HG03520 (cell line): ENCODE results near the gene INF2.

Experiments used
- ATAC-seq: cut with Tn5 transposase; IDR thresholded peaks from one replicate; pipeline ENCODE4 v1.9.1; 2021; ENCODE audit warnings: mild to moderate bottlenecking, moderate library complexity; ENCODE audit not compliant: unreplicated experiment

The INF2 gene

GRCh38 chr14:104687601-104688504 is 1.6 kb upstream of the INF2 start:
- no peak for ATAC-seq

GRCh38 chr14:104688505-104689108 is 811 bp upstream of the INF2 start:
- no peak for ATAC-seq

- ATAC-seq, result no peak
These were observed 678 bp downstream of the INF2 start for GRCh38 chr14:104689881-104690711.

- ATAC-seq, result no peak
These were observed 1.5 kb downstream of the INF2 start for GRCh38 chr14:104690861-104691455.

- no peak for ATAC-seq
These were observed 2.3 kb downstream of the INF2 start for GRCh38 chr14:104691546-104692260.

DNA sequence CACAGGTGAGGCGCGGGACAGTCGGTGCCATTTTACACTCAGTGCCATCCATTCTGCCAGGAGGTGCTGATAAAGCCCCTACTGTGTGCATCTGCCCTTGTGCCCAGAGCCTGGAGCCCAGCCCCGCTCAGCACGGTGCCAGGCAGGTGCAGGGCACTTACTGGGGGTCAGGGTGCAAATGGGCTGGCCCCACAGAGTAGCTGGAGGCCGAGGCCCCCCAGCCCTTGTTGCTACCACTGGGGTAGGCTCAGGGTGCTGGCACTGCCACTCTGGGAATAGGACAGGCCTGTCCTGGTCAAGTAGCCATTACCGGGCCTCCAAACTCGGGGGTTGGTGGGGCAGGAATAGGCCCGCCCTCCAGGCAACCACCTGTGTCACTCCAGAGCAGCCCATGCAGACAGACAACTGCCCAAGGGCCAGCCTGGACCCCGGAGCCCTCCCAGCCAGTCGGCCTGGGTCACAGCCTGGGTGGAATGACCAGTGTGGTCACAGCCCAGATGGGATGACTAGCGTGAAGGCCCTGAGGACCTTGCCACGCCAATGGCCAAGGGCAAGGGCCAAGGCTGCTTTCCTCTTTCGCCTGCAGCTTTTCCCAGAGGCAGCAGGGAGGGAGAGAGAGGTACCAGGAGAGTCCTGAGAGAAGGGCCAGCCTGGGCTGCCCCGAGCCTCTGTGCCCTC is 3.0 kb downstream of the INF2 start:
- no peak for ATAC-seq

GRCh38 chr14:104692939-104693315 is 3.5 kb downstream of the INF2 start:
- no peak for ATAC-seq

- ATAC-seq, result no peak
These were observed 4.3 kb downstream of the INF2 start for GRCh38 chr14:104693482-104694431.

- no peak for ATAC-seq
These were observed 5.1 kb downstream of the INF2 start for GRCh38 chr14:104694475-104694950.

DNA sequence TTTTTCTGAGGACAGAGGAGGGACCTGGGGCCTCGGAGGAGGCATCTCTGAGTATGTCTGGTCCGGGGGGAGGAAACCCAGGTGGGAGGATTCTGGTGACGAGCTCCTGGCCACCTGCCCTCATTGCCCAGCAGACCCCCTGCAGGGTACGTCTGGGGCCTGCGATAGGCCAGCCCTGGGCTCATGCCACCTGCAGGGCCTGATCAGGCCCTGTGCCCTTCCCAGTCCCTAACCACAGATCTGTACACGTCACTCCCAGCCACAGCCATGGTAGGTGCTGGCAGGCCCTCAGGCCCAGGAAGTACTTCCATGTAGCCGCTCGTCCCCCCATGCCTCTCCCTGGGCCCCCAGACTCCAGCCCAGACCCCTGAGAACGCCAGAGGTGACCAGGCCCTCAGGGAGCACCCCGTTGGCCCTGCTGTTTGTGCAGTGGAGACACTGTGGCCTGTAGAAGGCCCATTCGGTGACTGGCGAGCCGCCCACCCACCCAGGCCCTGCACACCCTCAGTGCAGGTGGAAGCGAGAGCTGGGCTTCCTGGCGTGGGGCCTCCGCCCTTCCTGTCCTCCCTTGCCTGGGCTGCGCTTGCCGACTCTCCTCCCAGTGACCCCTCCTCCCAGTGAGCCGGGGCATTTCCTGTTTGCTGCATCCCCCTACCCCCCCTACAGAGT is 5.7 kb downstream of the INF2 start:
- ATAC-seq, result no peak

GRCh38 chr14:104695660-104696000 is 6.2 kb downstream of the INF2 start:
- ATAC-seq, result no peak

- no peak for ATAC-seq
These were observed 7.4 kb downstream of the INF2 start for GRCh38 chr14:104696671-104697316.

DNA sequence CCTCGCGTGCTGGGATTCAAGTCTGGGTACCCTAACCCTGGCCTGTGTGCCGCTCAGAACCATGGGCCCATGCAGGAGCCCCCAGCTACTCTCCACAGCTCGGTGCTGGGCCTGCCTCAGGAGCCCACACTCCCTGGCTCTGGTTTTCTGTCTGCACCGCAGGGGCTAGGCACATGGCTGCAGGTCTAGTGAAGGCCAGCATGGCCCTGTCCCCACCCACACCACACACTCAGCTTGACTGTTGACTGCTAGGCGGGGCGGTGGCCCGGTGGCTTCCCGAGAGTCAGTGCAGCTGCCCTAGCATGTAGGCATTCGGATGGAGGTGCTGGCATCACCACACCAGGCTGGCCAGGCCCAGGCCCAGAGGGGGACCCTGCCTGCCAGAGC is 7.9 kb downstream of the INF2 start:
- ATAC-seq, result no peak

DNA sequence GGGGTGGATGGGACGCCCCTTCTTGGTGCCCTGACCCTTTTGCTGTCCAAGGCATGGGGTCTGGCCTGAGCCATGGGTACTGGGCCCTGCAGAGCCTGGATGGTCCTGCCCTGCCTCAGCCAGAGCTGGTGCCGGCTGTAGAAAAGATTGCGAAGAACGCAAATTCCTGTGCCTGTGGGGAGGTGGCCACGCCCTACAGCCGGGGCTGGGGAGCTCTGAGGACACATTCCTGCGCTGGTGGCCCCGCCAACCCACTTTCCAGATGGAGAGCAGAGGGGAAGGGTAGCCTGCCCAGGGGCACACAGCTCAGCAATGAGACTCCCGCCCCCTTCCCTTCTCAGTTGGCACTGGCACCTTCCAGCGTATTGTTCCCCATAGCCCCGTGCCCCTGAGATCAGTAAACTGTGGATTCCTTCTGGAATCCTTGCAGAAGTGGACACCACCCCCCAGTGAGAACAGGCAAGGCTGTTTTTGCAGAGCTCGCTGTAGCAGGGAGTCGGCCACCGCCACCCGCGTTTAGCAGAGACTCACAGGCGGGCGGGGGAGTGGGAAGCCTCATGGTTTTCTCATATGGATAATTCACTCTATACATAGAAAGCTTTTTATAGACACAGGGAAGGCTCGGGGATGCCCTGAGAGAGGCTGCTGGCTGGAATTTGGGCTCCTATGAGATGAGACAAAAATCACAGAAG is 8.6 kb downstream of the INF2 start:
- no peak for ATAC-seq

GRCh38 chr14:104698688-104699425 is 9.4 kb downstream of the INF2 start:
- ATAC-seq, result no peak

DNA sequence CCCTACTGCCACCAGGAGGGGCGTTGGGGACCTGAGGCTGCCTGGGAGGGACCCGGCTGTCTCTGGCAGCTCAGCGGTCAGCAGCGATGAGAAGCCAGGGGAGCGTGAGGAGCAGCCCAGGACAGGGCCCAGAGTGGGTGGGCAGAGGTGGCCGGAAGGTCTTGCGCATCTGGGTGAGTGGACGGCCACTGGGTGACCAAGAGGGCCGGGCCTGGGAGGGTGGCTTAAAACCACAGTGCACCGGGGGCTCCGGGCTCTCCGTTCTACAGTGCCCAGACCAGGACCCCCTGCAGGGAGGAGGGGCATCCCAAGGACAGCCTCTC is 10.0 kb downstream of the INF2 start:
- ATAC-seq, result no peak

DNA sequence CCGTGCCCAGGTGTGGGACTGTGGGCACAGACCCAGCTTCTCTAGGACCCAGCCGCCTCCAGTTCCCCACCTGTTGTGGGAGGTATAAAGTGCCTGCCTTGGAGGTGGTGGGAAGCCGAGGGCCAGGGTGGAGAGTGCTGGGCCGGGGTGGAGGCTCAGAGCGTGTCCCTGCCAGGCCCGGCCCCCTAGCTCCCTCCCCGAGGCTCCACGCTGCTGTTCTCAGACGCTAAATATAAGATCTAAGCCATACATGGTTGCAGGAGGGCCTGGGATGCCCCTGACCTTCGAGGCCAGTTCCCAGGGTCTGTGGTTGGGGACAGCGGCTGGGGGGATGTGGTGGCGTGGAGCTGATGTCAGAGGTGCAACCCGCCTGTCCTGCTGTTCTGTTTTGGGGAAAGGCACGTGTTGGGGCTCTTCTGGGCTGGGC is 10.8 kb downstream of the INF2 start:
- ATAC-seq, result no peak
